ENCODE measurements around the gene HDAC9. TPM values are rescaled to one million over a fixed set of nuclear protein-coding genes. Genes with fewer than 3 reads are reported as not detected.

HDAC9 gene
- total and polyA plus RNA-seq, 7 donors, result 0.38 to 34.2 (median 16.8) TPM

DNA sequence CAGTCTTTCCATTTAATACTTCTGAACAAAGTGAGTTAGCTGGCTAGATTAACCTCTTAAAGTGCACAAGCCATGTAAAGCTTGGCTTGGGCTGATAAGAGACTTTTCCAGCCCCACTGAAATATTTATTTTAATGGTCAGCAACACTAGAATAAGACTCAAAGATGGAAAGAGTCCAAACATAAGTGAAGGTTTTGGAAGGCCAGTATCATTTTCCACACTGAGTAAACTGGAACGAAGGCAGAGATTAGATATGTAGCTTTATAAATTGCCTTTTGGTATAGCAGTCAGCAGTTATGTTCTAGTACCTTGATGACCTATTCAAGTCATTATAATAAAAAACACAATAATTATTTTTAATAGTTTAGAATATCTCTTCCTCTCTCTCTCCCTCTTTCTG, 102.2 kb downstream of the HDAC9 start:
- Histone ChIP-seq H3K36me3 (ENCODE audit: insufficient read depth in 1 of 2, low read depth in 1 of 2) (peaks cover 0 to 93% of the 10 kb centered on the region in 2 donors), H3K9me3 (peaks cover 10% of the 10 kb centered on the region), H3K4me1 (no peaks in the 10 kb centered on the region), H3K27me3 (ENCODE audit: insufficient read depth in 3 of 3, low read length in 2 of 3) (no peaks in the 10 kb centered on the region), H3K4me3 (no peak overlapping the region), H3K27ac (no peak overlapping the region)
- ATAC-seq (no peak), DNase-seq (no peak)
- intact Hi-C loops (cut with DNase I), result no loop called here
- TF ChIP-seq, protein P1, sequence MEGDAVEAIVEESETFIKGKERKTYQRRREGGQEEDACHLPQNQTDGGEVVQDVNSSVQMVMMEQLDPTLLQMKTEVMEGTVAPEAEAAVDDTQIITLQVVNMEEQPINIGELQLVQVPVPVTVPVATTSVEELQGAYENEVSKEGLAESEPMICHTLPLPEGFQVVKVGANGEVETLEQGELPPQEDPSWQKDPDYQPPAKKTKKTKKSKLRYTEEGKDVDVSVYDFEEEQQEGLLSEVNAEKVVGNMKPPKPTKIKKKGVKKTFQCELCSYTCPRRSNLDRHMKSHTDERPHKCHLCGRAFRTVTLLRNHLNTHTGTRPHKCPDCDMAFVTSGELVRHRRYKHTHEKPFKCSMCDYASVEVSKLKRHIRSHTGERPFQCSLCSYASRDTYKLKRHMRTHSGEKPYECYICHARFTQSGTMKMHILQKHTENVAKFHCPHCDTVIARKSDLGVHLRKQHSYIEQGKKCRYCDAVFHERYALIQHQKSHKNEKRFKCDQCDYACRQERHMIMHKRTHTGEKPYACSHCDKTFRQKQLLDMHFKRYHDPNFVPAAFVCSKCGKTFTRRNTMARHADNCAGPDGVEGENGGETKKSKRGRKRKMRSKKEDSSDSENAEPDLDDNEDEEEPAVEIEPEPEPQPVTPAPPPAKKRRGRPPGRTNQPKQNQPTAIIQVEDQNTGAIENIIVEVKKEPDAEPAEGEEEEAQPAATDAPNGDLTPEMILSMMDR (IDR thresholded peaks at IDR 0.05), result no peak
- 25 to 34% (median 25%) methylated on average over 1 of the region's 1 CpG for WGBS, 3 donors

DNA sequence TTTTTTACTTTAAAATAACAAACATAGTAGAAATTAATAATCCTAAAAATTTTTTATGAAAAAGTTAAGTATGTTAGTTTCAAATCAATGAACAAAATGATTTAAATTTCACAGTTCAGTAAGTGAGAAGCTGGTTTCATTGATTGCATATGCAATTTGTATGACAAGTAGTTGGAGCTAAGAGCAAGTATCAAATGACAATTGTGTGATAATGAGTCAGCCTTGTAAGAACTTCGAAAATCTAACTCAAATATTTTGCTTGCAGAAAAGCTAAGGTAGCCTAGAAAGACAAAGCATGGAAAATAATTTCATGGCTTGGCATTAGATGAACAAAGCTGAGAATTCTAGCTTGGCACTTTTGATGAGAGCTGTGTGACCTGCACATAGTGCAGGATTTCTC, 111.5 kb downstream of the HDAC9 start:
- no peaks in the 10 kb centered on the region for H3K4me1 ChIP-seq
- DNase-seq (no peak), ATAC-seq (no peak)
- H3K9me3 ChIP-seq, result peaks cover 18% of the 10 kb centered on the region
- intact Hi-C loops (cut with DNase I), result no loop called here
- H3K36me3 ChIP-seq (ENCODE audit: insufficient read depth in 1 of 2, low read depth in 1 of 2), result peaks cover 0 to 32% of the 10 kb centered on the region in 2 donors
- no peak overlapping the region for H3K4me3 ChIP-seq
- WGBS, 3 donors, result 56 to 67% (median 60%) methylated on average over 1 of the region's 1 CpG
- no peak overlapping the region for H3K27ac ChIP-seq
- TF ChIP-seq, protein P1 (IDR thresholded peaks at IDR 0.05), result no peak
- no peaks in the 10 kb centered on the region for H3K27me3 ChIP-seq (ENCODE audit: insufficient read depth in 3 of 3, low read length in 2 of 3)

DNA sequence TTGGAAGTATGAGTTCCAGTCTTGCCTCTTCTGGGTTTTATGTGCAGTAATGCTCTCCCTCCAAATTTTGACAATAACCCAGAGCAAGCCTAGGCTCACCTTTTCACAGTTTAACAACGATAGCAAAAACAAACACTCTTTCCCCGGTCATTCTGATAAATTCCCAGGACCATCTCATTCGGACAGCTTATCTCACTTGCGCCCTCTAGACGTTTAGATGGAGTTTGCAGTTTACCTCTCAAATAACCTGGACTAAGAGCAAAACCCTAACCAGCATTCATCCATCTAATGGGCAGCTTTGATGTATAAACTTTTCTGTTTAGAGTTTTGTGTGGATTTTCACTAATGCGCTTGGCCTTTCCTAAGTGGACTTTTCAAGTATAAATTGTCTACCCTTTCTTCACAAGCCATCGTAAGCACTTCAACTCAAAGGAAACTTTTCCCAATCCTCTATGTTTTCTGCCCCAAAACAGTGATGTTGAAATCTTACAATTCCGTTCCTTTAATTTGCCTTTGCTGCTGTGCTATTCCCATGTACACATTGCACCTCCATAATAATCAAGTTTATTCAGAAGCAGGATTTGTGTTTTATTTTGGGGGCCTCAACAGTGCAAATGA, 114.9 kb downstream of the HDAC9 start:
- Histone ChIP-seq H3K9me3 (no peaks in the 10 kb centered on the region), H3K36me3 (ENCODE audit: insufficient read depth in 1 of 2, low read depth in 1 of 2) (peaks cover 0 to 4% of the 10 kb centered on the region in 2 donors), H3K27ac (no peak overlapping the region), H3K4me1 (no peaks in the 10 kb centered on the region), H3K4me3 (no peak overlapping the region), H3K27me3 (ENCODE audit: insufficient read depth in 3 of 3, low read length in 2 of 3) (no peaks in the 10 kb centered on the region)
- TF ChIP-seq, protein P1 (IDR thresholded peaks at IDR 0.05), result peak; percentile 45
- intact Hi-C loops (cut with DNase I), result loop anchor here in 1 of 2 donors (1.0 kb wide), 1 partner anchor 35 kb away; no protein-coding TSS in a partner anchor
- DNase-seq (no peak), ATAC-seq (no peak)
- 55 to 63% (median 57%) methylated on average over 8 of the region's 8 CpGs for WGBS, 3 donors

DNA sequence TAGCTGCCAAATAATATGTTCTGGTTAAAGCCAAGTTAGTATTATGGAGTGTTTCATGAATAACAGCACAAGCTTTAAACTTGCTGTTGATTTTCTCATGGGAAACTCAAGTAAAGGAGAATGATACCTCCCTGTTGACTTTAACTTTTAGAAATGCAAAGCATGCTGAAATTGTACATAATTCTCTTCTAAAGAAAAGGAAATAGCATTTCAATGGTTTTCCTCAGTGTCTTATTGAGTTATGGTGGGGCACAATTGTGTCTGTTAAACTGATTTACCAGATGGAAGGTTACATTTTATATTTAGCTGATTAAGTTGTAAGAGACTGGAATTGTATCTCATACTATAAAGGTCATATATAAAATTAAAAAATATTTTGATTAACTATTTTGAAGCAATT, 119.3 kb downstream of the HDAC9 start:
- no peak overlapping the region for H3K27ac ChIP-seq
- TF ChIP-seq, protein P1 (IDR thresholded peaks at IDR 0.05), result no peak
- intact Hi-C loops (cut with DNase I), result no loop called here

DNA sequence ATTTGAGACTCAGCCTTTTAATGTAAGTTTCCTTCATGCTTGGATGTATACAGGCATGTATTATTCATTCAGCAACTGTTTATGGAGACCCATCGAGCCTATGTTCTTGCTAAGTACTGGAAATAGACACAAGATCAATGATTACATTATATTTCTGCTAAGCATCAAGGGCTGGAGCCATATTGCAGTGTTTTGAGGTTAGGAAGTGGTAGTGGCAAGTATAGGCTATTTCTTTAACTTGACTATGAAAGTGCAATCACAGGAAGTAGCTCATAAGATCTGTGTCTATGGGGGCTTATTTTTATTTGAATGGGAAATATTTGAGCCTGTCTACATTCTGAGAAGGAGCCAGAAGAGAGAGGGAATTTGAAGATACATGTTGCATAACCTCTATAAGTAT, 123.8 kb downstream of the HDAC9 start:
- no peak overlapping the region for H3K4me3 ChIP-seq
- TF ChIP-seq, protein P1 (IDR thresholded peaks at IDR 0.05), result no peak
- no peak for ATAC-seq
- no peak for DNase-seq
- H3K27me3 ChIP-seq (ENCODE audit: insufficient read depth in 3 of 3, low read length in 2 of 3), result no peaks in the 10 kb centered on the region
- H3K27ac ChIP-seq, result no peak overlapping the region
- 58 to 62% (median 61%) methylated on average over 1 of the region's 1 CpG for WGBS, 3 donors
- peaks cover 0 to 27% of the 10 kb centered on the region in 2 donors for H3K36me3 ChIP-seq (ENCODE audit: insufficient read depth in 1 of 2, low read depth in 1 of 2)
- intact Hi-C loops (cut with DNase I), result no loop called here
- no peaks in the 10 kb centered on the region for H3K9me3 ChIP-seq
- H3K4me1 ChIP-seq, result no peaks in the 10 kb centered on the region

More for the DNA sequence above, 119.3 kb downstream of the HDAC9 start:
- no peaks in the 10 kb centered on the region for H3K9me3 ChIP-seq
- no peak for DNase-seq
- H3K4me1 ChIP-seq, result no peaks in the 10 kb centered on the region
- ATAC-seq, result no peak
- H3K27me3 ChIP-seq (ENCODE audit: insufficient read depth in 3 of 3, low read length in 2 of 3), result no peaks in the 10 kb centered on the region
- peaks cover 0 to 18% of the 10 kb centered on the region in 2 donors for H3K36me3 ChIP-seq (ENCODE audit: insufficient read depth in 1 of 2, low read depth in 1 of 2)
- H3K4me3 ChIP-seq, result no peak overlapping the region
